ENCODE data around the gene DSC3.

Gene DSC3

GRCh38 chr18:31042406-31043181 lies at the start of gene DSC3:
TSS of gene DSC3 (minus strand) at chr18:31042742. CDS start at chr18:31042660, 82 bp downstream.
- H3K4me3 ChIP-seq (ENCODE audit: low read depth in 1 of 2, low read length in 2 of 2), result peak within 1 kb of the TSS; percentile 35 to 68
- H3K27me3 ChIP-seq (ENCODE audit: low read depth, low read length), result peaks cover 44% of the 10 kb centered on the region
- H3K9me3 ChIP-seq (ENCODE audit: control insufficient read depth in 1 of 2, low read length in 2 of 2), result peaks cover 0 to 4% of the 10 kb centered on the region in 2 donors
- no peaks in the 10 kb centered on the region for H3K36me3 ChIP-seq (ENCODE audit: control insufficient read depth in 1 of 2, insufficient read depth in 2 of 2, low read length in 2 of 2)
- H3K4me1 ChIP-seq (ENCODE audit: control insufficient read depth in 1 of 2, insufficient read depth in 2 of 2, low read length in 2 of 2), result peaks cover 0 to 20% of the 10 kb centered on the region in 2 donors
- H3K27ac ChIP-seq (ENCODE audit: low read length), result no peak within 1 kb of the TSS

- Histone ChIP-seq H3K4me1 (ENCODE audit: control insufficient read depth in 1 of 2, insufficient read depth in 2 of 2, low read length in 2 of 2) (no peaks in the 10 kb centered on the region), H3K36me3 (ENCODE audit: control insufficient read depth in 1 of 2, insufficient read depth in 2 of 2, low read length in 2 of 2) (peaks cover 0 to 11% of the 10 kb centered on the region in 2 donors), H3K4me3 (ENCODE audit: low read depth in 1 of 2, low read length in 2 of 2) (no peak overlapping the region), H3K27me3 (ENCODE audit: low read depth, low read length) (no peaks in the 10 kb centered on the region), H3K27ac (ENCODE audit: low read length) (no peak overlapping the region), H3K9me3 (ENCODE audit: control insufficient read depth in 1 of 2, low read length in 2 of 2) (no peaks in the 10 kb centered on the region)
Measured at GRCh38 chr18:31091350-31091749, 48.8 kb upstream of the DSC3 start.

- H3K27ac ChIP-seq (ENCODE audit: low read length), result no peak overlapping the region
- H3K9me3 ChIP-seq (ENCODE audit: control insufficient read depth in 1 of 2, low read length in 2 of 2), result no peaks in the 10 kb centered on the region
- peaks cover 0 to 11% of the 10 kb centered on the region in 2 donors for H3K36me3 ChIP-seq (ENCODE audit: control insufficient read depth in 1 of 2, insufficient read depth in 2 of 2, low read length in 2 of 2)
- H3K27me3 ChIP-seq (ENCODE audit: low read depth, low read length), result no peaks in the 10 kb centered on the region
- H3K4me3 ChIP-seq (ENCODE audit: low read depth in 1 of 2, low read length in 2 of 2), result no peak overlapping the region
- H3K4me1 ChIP-seq (ENCODE audit: control insufficient read depth in 1 of 2, insufficient read depth in 2 of 2, low read length in 2 of 2), result no peaks in the 10 kb centered on the region
Measured at GRCh38 chr18:31088532-31088931, 46.0 kb upstream of the DSC3 start.

GRCh38 chr18:31079973-31080372 lies 37.4 kb upstream of the DSC3 start:
- H3K9me3 ChIP-seq (ENCODE audit: control insufficient read depth in 1 of 2, low read length in 2 of 2), result no peaks in the 10 kb centered on the region
- H3K27ac ChIP-seq (ENCODE audit: low read length), result no peak overlapping the region
- H3K4me3 ChIP-seq (ENCODE audit: low read depth in 1 of 2, low read length in 2 of 2), result no peak overlapping the region
- no peaks in the 10 kb centered on the region for H3K36me3 ChIP-seq (ENCODE audit: control insufficient read depth in 1 of 2, insufficient read depth in 2 of 2, low read length in 2 of 2)
- no peaks in the 10 kb centered on the region for H3K4me1 ChIP-seq (ENCODE audit: control insufficient read depth in 1 of 2, insufficient read depth in 2 of 2, low read length in 2 of 2)
- H3K27me3 ChIP-seq (ENCODE audit: low read depth, low read length), result no peaks in the 10 kb centered on the region

GRCh38 chr18:31077878-31078277 lies 35.3 kb upstream of the DSC3 start:
- no peak overlapping the region for H3K4me3 ChIP-seq (ENCODE audit: low read depth in 1 of 2, low read length in 2 of 2)
- H3K36me3 ChIP-seq (ENCODE audit: control insufficient read depth in 1 of 2, insufficient read depth in 2 of 2, low read length in 2 of 2), result peaks cover 0 to 10% of the 10 kb centered on the region in 2 donors
- H3K27ac ChIP-seq (ENCODE audit: low read length), result no peak overlapping the region
- no peaks in the 10 kb centered on the region for H3K4me1 ChIP-seq (ENCODE audit: control insufficient read depth in 1 of 2, insufficient read depth in 2 of 2, low read length in 2 of 2)
- no peaks in the 10 kb centered on the region for H3K27me3 ChIP-seq (ENCODE audit: low read depth, low read length)
- H3K9me3 ChIP-seq (ENCODE audit: control insufficient read depth in 1 of 2, low read length in 2 of 2), result no peaks in the 10 kb centered on the region

- Histone ChIP-seq H3K27me3 (ENCODE audit: low read depth, low read length) (no peaks in the 10 kb centered on the region), H3K4me3 (ENCODE audit: low read depth in 1 of 2, low read length in 2 of 2) (no peak overlapping the region), H3K36me3 (ENCODE audit: control insufficient read depth in 1 of 2, insufficient read depth in 2 of 2, low read length in 2 of 2) (peaks cover 0 to 10% of the 10 kb centered on the region in 2 donors), H3K4me1 (ENCODE audit: control insufficient read depth in 1 of 2, insufficient read depth in 2 of 2, low read length in 2 of 2) (no peaks in the 10 kb centered on the region), H3K9me3 (ENCODE audit: control insufficient read depth in 1 of 2, low read length in 2 of 2) (no peaks in the 10 kb centered on the region), H3K27ac (ENCODE audit: low read length) (no peak overlapping the region)
Measured at GRCh38 chr18:31072175-31072574, 29.6 kb upstream of the DSC3 start.

GRCh38 chr18:31070206-31070605 lies 27.7 kb upstream of the DSC3 start:
- Histone ChIP-seq H3K4me3 (ENCODE audit: low read depth in 1 of 2, low read length in 2 of 2) (no peak overlapping the region), H3K4me1 (ENCODE audit: control insufficient read depth in 1 of 2, insufficient read depth in 2 of 2, low read length in 2 of 2) (no peaks in the 10 kb centered on the region), H3K27ac (ENCODE audit: low read length) (no peak overlapping the region), H3K27me3 (ENCODE audit: low read depth, low read length) (no peaks in the 10 kb centered on the region), H3K36me3 (ENCODE audit: control insufficient read depth in 1 of 2, insufficient read depth in 2 of 2, low read length in 2 of 2) (peaks cover 0 to 10% of the 10 kb centered on the region in 2 donors), H3K9me3 (ENCODE audit: control insufficient read depth in 1 of 2, low read length in 2 of 2) (no peaks in the 10 kb centered on the region)

GRCh38 chr18:31066266-31066665 lies 23.7 kb upstream of the DSC3 start:
- H3K27me3 ChIP-seq (ENCODE audit: low read depth, low read length), result no peaks in the 10 kb centered on the region
- H3K9me3 ChIP-seq (ENCODE audit: control insufficient read depth in 1 of 2, low read length in 2 of 2), result no peaks in the 10 kb centered on the region
- no peaks in the 10 kb centered on the region for H3K4me1 ChIP-seq (ENCODE audit: control insufficient read depth in 1 of 2, insufficient read depth in 2 of 2, low read length in 2 of 2)
- no peak overlapping the region for H3K27ac ChIP-seq (ENCODE audit: low read length)
- no peak overlapping the region for H3K4me3 ChIP-seq (ENCODE audit: low read depth in 1 of 2, low read length in 2 of 2)
- no peaks in the 10 kb centered on the region for H3K36me3 ChIP-seq (ENCODE audit: control insufficient read depth in 1 of 2, insufficient read depth in 2 of 2, low read length in 2 of 2)

- H3K27ac ChIP-seq (ENCODE audit: low read length), result no peak overlapping the region
- H3K36me3 ChIP-seq (ENCODE audit: control insufficient read depth in 1 of 2, insufficient read depth in 2 of 2, low read length in 2 of 2), result no peaks in the 10 kb centered on the region
- H3K9me3 ChIP-seq (ENCODE audit: control insufficient read depth in 1 of 2, low read length in 2 of 2), result no peaks in the 10 kb centered on the region
- no peaks in the 10 kb centered on the region for H3K4me1 ChIP-seq (ENCODE audit: control insufficient read depth in 1 of 2, insufficient read depth in 2 of 2, low read length in 2 of 2)
- H3K27me3 ChIP-seq (ENCODE audit: low read depth, low read length), result no peaks in the 10 kb centered on the region
- H3K4me3 ChIP-seq (ENCODE audit: low read depth in 1 of 2, low read length in 2 of 2), result no peak overlapping the region
Measured at GRCh38 chr18:31065036-31065773, 22.7 kb upstream of the DSC3 start.

GRCh38 chr18:31064130-31064529 lies 21.6 kb upstream of the DSC3 start:
- no peaks in the 10 kb centered on the region for H3K4me1 ChIP-seq (ENCODE audit: control insufficient read depth in 1 of 2, insufficient read depth in 2 of 2, low read length in 2 of 2)
- H3K9me3 ChIP-seq (ENCODE audit: control insufficient read depth in 1 of 2, low read length in 2 of 2), result no peaks in the 10 kb centered on the region
- H3K4me3 ChIP-seq (ENCODE audit: low read depth in 1 of 2, low read length in 2 of 2), result no peak overlapping the region
- no peaks in the 10 kb centered on the region for H3K27me3 ChIP-seq (ENCODE audit: low read depth, low read length)
- H3K36me3 ChIP-seq (ENCODE audit: control insufficient read depth in 1 of 2, insufficient read depth in 2 of 2, low read length in 2 of 2), result no peaks in the 10 kb centered on the region
- no peak overlapping the region for H3K27ac ChIP-seq (ENCODE audit: low read length)

- Histone ChIP-seq H3K9me3 (ENCODE audit: control insufficient read depth in 1 of 2, low read length in 2 of 2) (no peaks in the 10 kb centered on the region), H3K36me3 (ENCODE audit: control insufficient read depth in 1 of 2, insufficient read depth in 2 of 2, low read length in 2 of 2) (no peaks in the 10 kb centered on the region), H3K27me3 (ENCODE audit: low read depth, low read length) (no peaks in the 10 kb centered on the region), H3K4me3 (ENCODE audit: low read depth in 1 of 2, low read length in 2 of 2) (no peak overlapping the region), H3K4me1 (ENCODE audit: control insufficient read depth in 1 of 2, insufficient read depth in 2 of 2, low read length in 2 of 2) (peaks cover 0 to 3% of the 10 kb centered on the region in 2 donors), H3K27ac (ENCODE audit: low read length) (no peak overlapping the region)
Measured at GRCh38 chr18:31061945-31062344, 19.4 kb upstream of the DSC3 start.
